Neural progenitor cell (in vitro differentiated cells): ENCODE results near the gene SPN.
"Not testable (repeated sequence)": the region's sequence is repeated elsewhere in the genome, so short reads cannot be mapped to it uniquely, and the experiment has no call there.

ENCODE experiments used
- CTCF ChIP-seq: fragments of 200-600 bp; sonication (generic); IDR thresholded peaks from 2 replicates; pipeline ENCODE4 v1.5.1; 2017; ENCODE audit warnings: antibody characterized with exemption, mild to moderate bottlenecking
- EZH2phosphoT487 ChIP-seq: fragments of 200-600 bp; sonication (generic); IDR thresholded peaks from 2 replicates; pipeline ENCODE4 v1.6.1; 2017; ENCODE audit warnings: antibody characterized with exemption

DNA sequence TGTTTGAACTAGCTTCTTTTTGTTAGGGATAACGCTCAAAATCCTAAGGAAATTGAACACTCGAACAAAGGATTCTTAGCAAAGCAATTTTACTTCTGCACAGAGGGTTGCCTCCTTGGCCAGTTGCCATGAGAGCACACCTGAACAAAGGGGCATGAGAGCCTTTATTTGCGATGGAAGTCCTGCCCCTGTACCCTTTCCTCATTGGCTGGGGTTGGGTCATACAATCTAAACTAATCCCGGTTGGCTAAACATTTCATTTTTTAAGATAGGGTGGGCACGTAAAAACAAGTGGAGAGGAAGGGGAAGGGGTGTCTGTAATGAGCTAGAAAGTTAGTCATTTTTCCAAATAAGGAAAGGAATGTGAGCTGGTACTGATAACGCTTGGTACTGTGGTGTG lies 46.6 kb downstream of the SPN start:
- TF ChIP-seq EZH2phosphoT487, CTCF: not testable (repeated sequence)
